HG03354 (cell line): ENCODE results near the gene INPP4A.
A peak's percentile ranks its signal among the peaks of the same experiment; 100 is the strongest.

Experiments
- ATAC-seq: cut with Tn5 transposase; IDR thresholded peaks from one replicate; pipeline ENCODE4 v1.9.1; 2021; ENCODE audit warnings: mild to moderate bottlenecking; ENCODE audit not compliant: unreplicated experiment, poor library complexity, severe bottlenecking

INPP4A gene

GRCh38 chr2:98552499-98553179, 108.0 kb downstream of the INPP4A start:
- ATAC-seq, result no peak

GRCh38 chr2:98554116-98554861, 109.6 kb downstream of the INPP4A start:
- ATAC-seq, result no peak

- no peak for ATAC-seq
These were observed 111.0 kb downstream of the INPP4A start for GRCh38 chr2:98555696-98556095.

- ATAC-seq, result peak; percentile 80
These were observed 111.8 kb downstream of the INPP4A start for GRCh38 chr2:98556344-98557033.

GRCh38 chr2:98558852-98559530, 114.3 kb downstream of the INPP4A start:
- no peak for ATAC-seq

GRCh38 chr2:98559581-98559980, 114.9 kb downstream of the INPP4A start:
- no peak for ATAC-seq

GRCh38 chr2:98560256-98560771, 115.7 kb downstream of the INPP4A start:
- ATAC-seq, result no peak

- no peak for ATAC-seq
These were observed 116.4 kb downstream of the INPP4A start for GRCh38 chr2:98561018-98561417.

GRCh38 chr2:98561902-98562695, 117.4 kb downstream of the INPP4A start:
- no peak for ATAC-seq

GRCh38 chr2:98563394-98563793, 118.7 kb downstream of the INPP4A start:
- no peak for ATAC-seq

GRCh38 chr2:98564541-98565132, 120.0 kb downstream of the INPP4A start:
- no peak for ATAC-seq

GRCh38 chr2:98565286-98565860, 120.7 kb downstream of the INPP4A start:
- ATAC-seq, result no peak

GRCh38 chr2:98565941-98566340, 121.3 kb downstream of the INPP4A start:
- ATAC-seq, result no peak

- ATAC-seq, result no peak
These were observed 123.7 kb downstream of the INPP4A start for GRCh38 chr2:98568161-98568956.

- peak; percentile 60 for ATAC-seq
These were observed 124.6 kb downstream of the INPP4A start for GRCh38 chr2:98569197-98569793.

GRCh38 chr2:98569915-98570314, 125.3 kb downstream of the INPP4A start:
- no peak for ATAC-seq

GRCh38 chr2:98570356-98570755, 125.7 kb downstream of the INPP4A start:
- ATAC-seq, result no peak
